T-cell (primary cell): ENCODE results near the gene TLCD3A. TPM values are rescaled to one million over a fixed set of nuclear protein-coding genes. Genes with fewer than 3 reads are reported as not detected.

Experiments
- ATAC-seq, 4 experiments: fragments of 200-7000 bp in 3 of 4; fragments of 150-1000 bp in 1 of 4; cut with Tn5 transposase; replicated peaks in 1 of 4; 1 replicate in 3 of 4; 2 replicates in 1 of 4; pipeline ENCODE4 v1.10.0; 2021; ENCODE audit warnings: moderate library complexity in 3 of 4, mild to moderate bottlenecking in 2 of 4, moderate number of reproducible peaks in 1 of 4
- CTCF ChIA-PET, 2 donors: fragments of 300-600 bp; sonication (Branson Sonifier 250); formaldehyde crosslinking; loops; one replicate each; lab custom pipeline; 2022; ENCODE audit warnings: antibody characterized with exemption in 2 of 2; lab: Charles Lee
- POLR2A ChIA-PET, 2 donors: fragments of 300-600 bp; sonication (Branson Sonifier 250); formaldehyde crosslinking; loops; one replicate each; lab custom pipeline; 2022; ENCODE audit warnings: antibody characterized with exemption in 2 of 2; lab: Charles Lee
- DNase-seq, 35 experiments: peaks; one replicate each; pipeline versions ENCODE4 v3.0.0 to v3.0.0-alpha.2; 2013 to 2023
- H3K27ac ChIP-seq: one replicate; pipeline ENCODE4 v1.5.1; 2013; ENCODE audit warnings: low read length
- H3K27me3 ChIP-seq, 2 experiments: replicated peaks in 1 of 2; 1 replicate in 1 of 2; 2 replicates in 1 of 2; pipeline versions ENCODE4 v1.6.1 to v1.7.0; 2013; ENCODE audit warnings: low read length in 1 of 2, mixed read lengths in 1 of 2; ENCODE audit not compliant: control insufficient read depth in 2 of 2, insufficient read depth in 2 of 2; ENCODE audit errors: extremely low read depth in 1 of 2
- H3K36me3 ChIP-seq, 2 donors: 1 replicate in 1 of 2; 2 replicates in 1 of 2; pipeline versions ENCODE4 v1.6.1 to v1.7.0; 2013; ENCODE audit warnings: low read length in 1 of 2; ENCODE audit not compliant: control insufficient read depth in 2 of 2, insufficient read depth in 1 of 2; ENCODE audit errors: extremely low read depth in 1 of 2
- H3K4me1 ChIP-seq, 2 experiments: 1 replicate in 1 of 2; 2 replicates in 1 of 2; pipeline versions ENCODE4 v1.6.1 to v1.7.0; 2013; ENCODE audit warnings: low read length in 2 of 2, mixed read lengths in 1 of 2; ENCODE audit not compliant: insufficient read depth in 2 of 2, control insufficient read depth in 1 of 2; ENCODE audit errors: extremely low read depth in 1 of 2
- H3K4me3 ChIP-seq, 2 donors: 1 replicate in 1 of 2; 2 replicates in 1 of 2; pipeline versions ENCODE4 v1.5.1 to v1.7.0; 2013; ENCODE audit warnings: mild to moderate bottlenecking in 2 of 2, low read length in 1 of 2, moderate library complexity in 1 of 2; ENCODE audit not compliant: control insufficient read depth in 1 of 2; ENCODE audit errors: extremely low read depth in 1 of 2
- H3K9me3 ChIP-seq: 2 replicates; pipeline ENCODE4 v1.7.0; 2013
- H3K27ac Mint-ChIP-seq, 2 donors: one replicate each; pipeline ENCODE4 v1.8.0; 2020 to 2021; ENCODE audit warnings: mild to moderate bottlenecking in 2 of 2, mixed read lengths in 2 of 2
- H3K27me3 Mint-ChIP-seq, 2 donors: one replicate each; pipeline ENCODE4 v1.8.0; 2021 to 2022; ENCODE audit warnings: mixed read lengths in 2 of 2
- H3K36me3 Mint-ChIP-seq: one replicate; pipeline ENCODE4 v1.8.0; 2021; ENCODE audit warnings: mixed read lengths
- H3K4me1 Mint-ChIP-seq, 3 donors: one replicate each; pipeline ENCODE4 v1.8.0; 2020 to 2022; ENCODE audit warnings: mixed read lengths in 3 of 3, mild to moderate bottlenecking in 1 of 3
- H3K4me3 Mint-ChIP-seq, 3 donors: one replicate each; pipeline ENCODE4 v1.8.0; 2020 to 2022; ENCODE audit warnings: mild to moderate bottlenecking in 3 of 3, mixed read lengths in 3 of 3, moderate library complexity in 3 of 3
- H3K9me3 Mint-ChIP-seq, 3 donors: one replicate each; pipeline ENCODE4 v1.8.0; 2020 to 2022; ENCODE audit warnings: mixed read lengths in 3 of 3
- WGBS: methylation state at CpG from one replicate; pipeline ENCODE4 v1.1.5; 2013; ENCODE audit warnings: missing lambda C conversion rate; ENCODE audit not compliant: insufficient coverage; 5-methylcytosine and 5-hydroxymethylcytosine counted together
- total RNA-seq, 35 experiments: library from RNA in 6 of 35; stranded (reverse) in 6 of 35; fragments of 120-200 nt in 1 of 35; gene quantifications; one replicate each; pipeline versions ENCODE4 v1.2.1 to v1.2.4 and lab custom pipeline; 2013 to 2026

Gene TLCD3A
- total RNA-seq, 5 donors from 2014 or later (not counting 1 experiment from before 2014, with no cell fraction given): 1.3 to 3.0 (median 2.2) TPM

- no peak for DNase-seq
- Histone ChIP-seq H3K27ac (no peak overlapping the region), H3K9me3 (no peaks in the 10 kb centered on the region), H3K4me1 (no peaks in the 10 kb centered on the region), H3K4me3 (no peak overlapping the region), H3K36me3 (peaks cover 20 to 75% of the 10 kb centered on the region in 2 donors), H3K27me3 (no peaks in the 10 kb centered on the region)
- no CpG with 5 or more reads among the region's 5 CpGs for WGBS
- Mint-ChIP-seq H3K9me3 (no peaks in the 10 kb centered on the region), H3K36me3 (peaks cover 69% of the 10 kb centered on the region), H3K4me3 (no peak overlapping the region), H3K27ac (no peak overlapping the region), H3K4me1 (peaks cover 6 to 13% (median 8%) of the 10 kb centered on the region in 3 donors), H3K27me3 (no peaks in the 10 kb centered on the region)
- ChIA-PET CTCF (interaction anchor here in 1 of 2 donors (0.6 kb wide), 1 partner anchor 20 kb away, joined by 3 read pairs; no protein-coding TSS in a partner anchor), POLR2A (no interaction called here)
- no peak for ATAC-seq
These were observed 40.6 kb downstream of the TLCD3A start for GRCh38 chr17:773016-773415.

GRCh38 chr17:773467-774312, 41.3 kb downstream of the TLCD3A start:
- no peaks in the 10 kb centered on the region for H3K9me3 Mint-ChIP-seq
- H3K36me3 ChIP-seq: peaks cover 22 to 81% of the 10 kb centered on the region in 2 donors
- H3K4me3 ChIP-seq: no peak overlapping the region
- no peaks in the 10 kb centered on the region for H3K27me3 Mint-ChIP-seq
- H3K4me3 Mint-ChIP-seq: no peak overlapping the region
- peak overlapping the region in 1 of 2 donors; percentile 13 for H3K27ac Mint-ChIP-seq
- peaks cover 6 to 13% (median 8%) of the 10 kb centered on the region in 3 donors for H3K4me1 Mint-ChIP-seq
- CTCF ChIA-PET: interaction anchor here (0.5 to 0.6 kb wide), 2 partner anchors 21 kb away, joined by 3 to 5 read pairs; no protein-coding TSS in a partner anchor
- DNase-seq (no peak), ATAC-seq (no peak)
- POLR2A ChIA-PET: no interaction called here
- no peaks in the 10 kb centered on the region for H3K4me1 ChIP-seq
- 72% methylated on average over 8 of the region's 14 CpGs for WGBS
- no peaks in the 10 kb centered on the region for H3K27me3 ChIP-seq
- peaks cover 73% of the 10 kb centered on the region for H3K36me3 Mint-ChIP-seq
- H3K27ac ChIP-seq: no peak overlapping the region
- no peaks in the 10 kb centered on the region for H3K9me3 ChIP-seq

GRCh38 chr17:774313-774584, 41.9 kb downstream of the TLCD3A start:
- DNase-seq (no peak), ATAC-seq (no peak)
- Histone ChIP-seq H3K9me3 (no peaks in the 10 kb centered on the region), H3K27ac (no peak overlapping the region), H3K4me3 (no peak overlapping the region), H3K4me1 (no peaks in the 10 kb centered on the region), H3K27me3 (no peaks in the 10 kb centered on the region), H3K36me3 (peaks cover 22 to 78% of the 10 kb centered on the region in 2 donors)
- Mint-ChIP-seq H3K4me3 (no peak overlapping the region), H3K36me3 (peaks cover 69% of the 10 kb centered on the region), H3K4me1 (peaks cover 6 to 13% (median 8%) of the 10 kb centered on the region in 3 donors), H3K9me3 (no peaks in the 10 kb centered on the region), H3K27me3 (no peaks in the 10 kb centered on the region), H3K27ac (no peak overlapping the region)
- ChIA-PET CTCF (no interaction called here), POLR2A (interaction anchor here in 1 of 2 donors (0.7 kb wide), 1 partner anchor 19 kb away, joined by 8 read pairs; no protein-coding TSS in a partner anchor)
- WGBS: 95% methylated on average over 4 of the region's 5 CpGs

GRCh38 chr17:778096-778495, 45.7 kb downstream of the TLCD3A start:
- DNase-seq: no peak
- Histone ChIP-seq H3K9me3 (no peaks in the 10 kb centered on the region), H3K4me3 (no peak overlapping the region), H3K36me3 (peaks cover 22 to 53% of the 10 kb centered on the region in 2 donors), H3K27me3 (no peaks in the 10 kb centered on the region), H3K4me1 (peaks cover 7 to 24% of the 10 kb centered on the region in 2 experiments), H3K27ac (no peak overlapping the region)
- Mint-ChIP-seq H3K27me3 (no peaks in the 10 kb centered on the region), H3K9me3 (no peaks in the 10 kb centered on the region), H3K4me3 (no peak overlapping the region), H3K4me1 (peaks cover 21 to 32% (median 26%) of the 10 kb centered on the region in 3 donors), H3K27ac (no peak overlapping the region), H3K36me3 (peaks cover 46% of the 10 kb centered on the region)
- ChIA-PET CTCF (no interaction called here), POLR2A (no interaction called here)
- ATAC-seq: no peak
- 100% methylated on average over 7 of the region's 11 CpGs for WGBS

GRCh38 chr17:781805-782731, 49.7 kb downstream of the TLCD3A start, which contains the start of the genes GLOD4 and MRM3:
GLOD4 (minus strand) TSS chr17:782280; CDS start chr17:782255, 25 bp downstream.
MRM3 (plus strand) TSS chr17:782353; CDS start chr17:782379, 26 bp downstream.
- Histone ChIP-seq H3K4me3 (peak within 1 kb of the TSS; percentile 92 to 100), H3K4me1 (peaks cover 15 to 31% of the 10 kb centered on the region in 2 experiments), H3K9me3 (no peaks in the 10 kb centered on the region), H3K27ac (peak within 1 kb of the TSS; percentile 84), H3K36me3 (peaks cover 12 to 27% of the 10 kb centered on the region in 2 donors), H3K27me3 (no peaks in the 10 kb centered on the region)
- DNase-seq (peak; percentile 85 to 97 (median 93)), ATAC-seq (peak; percentile 94 to 96 (median 96))
- Mint-ChIP-seq H3K27me3 (no peaks in the 10 kb centered on the region), H3K27ac (peak within 1 kb of the TSS; percentile 94 to 95), H3K4me3 (peak within 1 kb of the TSS; percentile 95 to 99 (median 96)), H3K4me1 (peaks cover 31 to 37% (median 35%) of the 10 kb centered on the region in 3 donors), H3K9me3 (no peaks in the 10 kb centered on the region), H3K36me3 (peaks cover 20% of the 10 kb centered on the region)
- POLR2A ChIA-PET: interaction anchor here in 1 of 2 donors (0.6 to 0.7 kb wide), 3 partner anchors 192 to 242 kb away, joined by 4 to 5 read pairs (median 4); no protein-coding TSS in a partner anchor
- CTCF ChIA-PET: interaction anchor here (0.6 to 2.5 kb wide), 6 partner anchors 32 to 216 kb away, joined by 3 to 18 read pairs (median 4); partner anchors contain the start of gene TIMM22 (in 1 of the 2)
- under 1% methylated on average over 80 of the region's 87 CpGs for WGBS

GRCh38 chr17:784143-784542, 51.7 kb downstream of the TLCD3A start:
- H3K36me3 Mint-ChIP-seq: peaks cover 14% of the 10 kb centered on the region
- H3K9me3 ChIP-seq: no peaks in the 10 kb centered on the region
- no peaks in the 10 kb centered on the region for H3K9me3 Mint-ChIP-seq
- H3K27me3 Mint-ChIP-seq: no peaks in the 10 kb centered on the region
- ATAC-seq (no peak), DNase-seq (no peak)
- peak overlapping the region; percentile 95 to 99 (median 96) for H3K4me3 Mint-ChIP-seq
- no peaks in the 10 kb centered on the region for H3K27me3 ChIP-seq
- H3K36me3 ChIP-seq: peaks cover 6 to 23% of the 10 kb centered on the region in 2 donors
- CTCF ChIA-PET: no interaction called here
- WGBS: 60% methylated on average over 2 of the region's 3 CpGs
- no peak overlapping the region for H3K27ac Mint-ChIP-seq
- H3K4me1 Mint-ChIP-seq: peaks cover 31 to 39% (median 35%) of the 10 kb centered on the region in 3 donors
- peaks cover 15 to 31% of the 10 kb centered on the region in 2 experiments for H3K4me1 ChIP-seq
- H3K27ac ChIP-seq: no peak overlapping the region
- H3K4me3 ChIP-seq: no peak overlapping the region
- POLR2A ChIA-PET: no interaction called here
